Heart left ventricle (tissue), 16 donors: ENCODE results near the gene CDC42EP4. TPM values are rescaled to one million over a fixed set of nuclear protein-coding genes. Genes with fewer than 3 reads are reported as not detected.
A peak's percentile ranks its signal among the peaks of the same experiment; 100 is the strongest.

Experiments
- ATAC-seq, 4 donors: fragments of 200-7000 bp; cut with Tn5 transposase; one replicate each; pipeline ENCODE4 v1.9.1; 2020 to 2022; ENCODE audit warnings: moderate library complexity in 4 of 4, mild to moderate bottlenecking in 3 of 4, moderate number of reproducible peaks in 1 of 4
- DNase-seq, 5 donors: peaks; one replicate each; pipeline ENCODE4 v3.0.0-alpha.2; 2020
- H3K27ac ChIP-seq, 12 donors: fragments of 200-600 bp; sonication (generic) in 4 of 12; one replicate each; pipeline versions ENCODE4 v1.5.0 to v1.8.0; 2016 to 2022; ENCODE audit warnings: mild to moderate bottlenecking in 2 of 12
- H3K27me3 ChIP-seq, 9 donors: fragments of 200-600 bp; sonication (generic) in 2 of 9; one replicate each; pipeline versions ENCODE4 v1.5.1 to v1.8.0; 2016 to 2022; ENCODE audit warnings: mild to moderate bottlenecking in 3 of 9
- H3K36me3 ChIP-seq, 9 donors: fragments of 200-600 bp; sonication (generic) in 2 of 9; one replicate each; pipeline versions ENCODE4 v1.5.0 to v1.8.0; 2018 to 2022; ENCODE audit warnings: mild to moderate bottlenecking in 2 of 9
- H3K4me1 ChIP-seq, 12 donors: fragments of 200-600 bp; sonication (generic) in 4 of 12; one replicate each; pipeline versions ENCODE4 v1.5.0 to v1.8.0; 2016 to 2022; ENCODE audit warnings: mild to moderate bottlenecking in 3 of 12
- H3K4me3 ChIP-seq, 12 donors: fragments of 200-600 bp; sonication (generic) in 4 of 12; one replicate each; pipeline versions ENCODE4 v1.5.0 to v1.8.0; 2017 to 2022; ENCODE audit warnings: mild to moderate bottlenecking in 9 of 12, moderate library complexity in 4 of 12
- H3K9me3 ChIP-seq, 12 donors: fragments of 200-600 bp; sonication (generic) in 4 of 12; one replicate each; pipeline versions ENCODE4 v1.5.0 to v1.8.0; 2016 to 2022; ENCODE audit warnings: mild to moderate bottlenecking in 1 of 12
- POLR2A ChIP-seq, 2 donors: fragments of 450-650 bp; IDR thresholded peaks; one replicate each; pipeline ENCODE4 v1.6.1; 2017; ENCODE audit warnings: antibody characterized with exemption in 2 of 2, mild to moderate bottlenecking in 2 of 2, moderate library complexity in 2 of 2
- WGBS, 4 donors: extraction: QIAGEN DNeasy Blood & Tissue Kit in 2 of 4; methylation state at CpG; one replicate each; pipeline versions ENCODE4 v1.1.5 to v1.1.7; 2013 to 2018; 5-methylcytosine and 5-hydroxymethylcytosine counted together
- intact Hi-C, 10 donors: fragments of 100-400 bp; cut with DNase I; formaldehyde crosslinking; loops; one replicate each; pipeline versions ENCODE4 v1.11.1 to v1.14.2; 2022
- polyA plus RNA-seq, 2 donors: library from polyadenylated mRNA; stranded (reverse); fragments of 200-250 nt; gene quantifications; one replicate each; pipeline ENCODE4 v1.2.3, GENCODE V29; 2013
- total RNA-seq, 9 donors: library from RNA; depleted of rRNA in 2 of 9; stranded (reverse); fragments of >200 nt in 2 of 9; fragmentation: NEBNext Ultra II Directional in 3 of 9; extraction: Animal tissue kit (Norgen Biotek cat#: 25700) in 3 of 9; gene quantifications; one replicate each; pipeline versions ENCODE4 v1.1.0 to v1.2.4, GENCODE V29; 2016 to 2023
- TF ChIP-seq, protein P1 (sequence below), 12 donors: fragments of 200-600 bp; sonication (generic) in 4 of 12; IDR thresholded peaks; one replicate each; pipeline versions ENCODE4 v1.5.0 to v1.8.0; 2018 to 2022; ENCODE audit warnings: antibody characterized with exemption in 12 of 12, mild to moderate bottlenecking in 5 of 12
- donor health status: ischemic (EF 13 %, LVEDD 7.1; RV severe dilation, severe dysfunction).
- donor health status: healthy with polysubstance abuse.
- donor health status: DM: no; HTN: yes; CAD: no.
- donor health status: DM: no; HTN: no; CAD: no.
- donor health status: ischemic (EF 25% LVEDD 6.9; RV normal size, moderate dysfunction).
- donor health status: ischemic (EF 25% LVEDD 5.7; RV mildly dilated, moderate dysfunction).
- donor health status: healthy.
- donor health status: DM: yes; HTN: yes; CAD: no.
- donor health status: ischemic (EF 35%, LVEDD 5.7; RV mildly dilated, moderate dysfunction).
- donor health status: nonischemic (EF 11% LVEDD 7.7; RV severe dilation, severe dysfunction).
- donor health status: DM: yes; HTN: yes; CAD: no.
- donor health status: PGD.
- donor health status: ischemic (EF 29% LVEDD 5.4; RV normal size, mild dysfunction).
- donor health status: nonischemic (EF 23%, LVEDD 6.1; RV moderate dilation, normal function).

Gene CDC42EP4
- total and polyA plus RNA-seq, 11 donors, result 18.6 to 103 (median 37.5) TPM

- TF ChIP-seq, protein P1, sequence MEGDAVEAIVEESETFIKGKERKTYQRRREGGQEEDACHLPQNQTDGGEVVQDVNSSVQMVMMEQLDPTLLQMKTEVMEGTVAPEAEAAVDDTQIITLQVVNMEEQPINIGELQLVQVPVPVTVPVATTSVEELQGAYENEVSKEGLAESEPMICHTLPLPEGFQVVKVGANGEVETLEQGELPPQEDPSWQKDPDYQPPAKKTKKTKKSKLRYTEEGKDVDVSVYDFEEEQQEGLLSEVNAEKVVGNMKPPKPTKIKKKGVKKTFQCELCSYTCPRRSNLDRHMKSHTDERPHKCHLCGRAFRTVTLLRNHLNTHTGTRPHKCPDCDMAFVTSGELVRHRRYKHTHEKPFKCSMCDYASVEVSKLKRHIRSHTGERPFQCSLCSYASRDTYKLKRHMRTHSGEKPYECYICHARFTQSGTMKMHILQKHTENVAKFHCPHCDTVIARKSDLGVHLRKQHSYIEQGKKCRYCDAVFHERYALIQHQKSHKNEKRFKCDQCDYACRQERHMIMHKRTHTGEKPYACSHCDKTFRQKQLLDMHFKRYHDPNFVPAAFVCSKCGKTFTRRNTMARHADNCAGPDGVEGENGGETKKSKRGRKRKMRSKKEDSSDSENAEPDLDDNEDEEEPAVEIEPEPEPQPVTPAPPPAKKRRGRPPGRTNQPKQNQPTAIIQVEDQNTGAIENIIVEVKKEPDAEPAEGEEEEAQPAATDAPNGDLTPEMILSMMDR (IDR thresholded peaks at IDR 0.05), result no peak
- no peak for TF ChIP-seq POLR2A (IDR thresholded peaks at IDR 0.05)
- H3K27ac ChIP-seq, result peak overlapping the region in 11 of 12 donors; percentile 4 to 96 (median 34)
- 41 to 68% (median 52%) methylated on average over 5 to 8 of the region's 8 CpGs for WGBS, 4 donors
- H3K4me1 ChIP-seq, result peaks cover 21 to 93% (median 74%) of the 10 kb centered on the region in 12 donors
- H3K4me3 ChIP-seq, result no peak overlapping the region
- intact Hi-C loops, result no loop called here
- DNase-seq (peak in 1 of 5 donors; percentile 59), ATAC-seq (no peak)
- peaks cover 0 to 33% (median 26%) of the 10 kb centered on the region in 9 donors for H3K36me3 ChIP-seq
- no peaks in the 10 kb centered on the region for H3K27me3 ChIP-seq
- H3K9me3 ChIP-seq, result no peaks in the 10 kb centered on the region
Observed at GRCh38 chr17:73286863-73287296, 24.9 kb downstream of the CDC42EP4 start.

DNA sequence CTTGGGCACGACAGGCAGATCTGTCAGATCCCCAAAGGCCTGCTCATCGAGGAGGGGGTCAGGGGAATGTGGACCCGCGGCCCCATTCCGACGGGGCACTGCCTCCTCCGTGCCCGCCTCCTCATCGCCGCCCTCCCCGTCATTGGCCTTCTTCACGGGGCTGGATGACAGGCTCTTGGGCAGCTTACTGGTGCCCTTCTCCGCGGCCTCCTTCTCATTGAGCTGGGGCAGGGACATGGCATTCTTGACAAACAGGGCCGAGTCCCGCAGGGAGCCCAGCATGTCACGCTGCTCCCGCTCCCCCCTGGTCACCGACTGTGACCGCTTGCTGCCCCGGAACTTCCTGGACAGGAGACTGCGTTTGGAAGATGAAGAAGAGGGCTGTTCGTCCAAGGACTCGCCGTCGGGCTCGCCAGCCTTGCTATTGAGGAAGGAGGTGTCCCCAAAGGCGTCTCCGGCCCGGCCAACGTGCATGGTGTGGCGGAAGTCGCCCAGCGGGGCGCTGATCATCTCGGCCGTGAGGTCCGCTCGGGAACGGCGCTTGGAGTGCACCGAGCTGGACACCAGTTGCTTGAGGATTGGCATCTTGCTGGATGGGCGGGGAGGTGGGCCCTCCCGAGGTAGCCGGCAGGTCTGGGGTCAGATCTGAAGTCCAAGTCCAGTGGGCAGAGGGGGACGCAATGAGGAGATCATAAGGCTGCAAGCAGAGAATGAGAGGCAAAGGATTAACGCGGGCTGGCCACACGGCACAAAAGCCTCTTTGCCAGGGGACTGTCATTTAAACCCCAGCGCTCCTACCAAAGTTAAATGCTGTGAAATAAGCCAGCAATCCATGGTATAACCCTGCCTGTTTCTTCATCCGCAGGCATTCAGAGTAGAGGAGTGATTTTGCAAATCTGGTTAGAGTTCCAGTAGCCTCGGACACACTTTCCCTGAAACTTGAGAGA is 25.6 kb downstream of the CDC42EP4 start:
- ATAC-seq, result no peak
- Histone ChIP-seq H3K9me3 (no peaks in the 10 kb centered on the region), H3K27ac (peak overlapping the region in 10 of 12 donors; percentile 4 to 96 (median 31)), H3K4me3 (no peak overlapping the region), H3K27me3 (no peaks in the 10 kb centered on the region), H3K4me1 (peaks cover 15 to 86% (median 68%) of the 10 kb centered on the region in 12 donors), H3K36me3 (peaks cover 0 to 33% (median 26%) of the 10 kb centered on the region in 9 donors)
- WGBS, 4 donors, result 70 to 88% (median 82%) methylated on average over 49 to 52 of the region's 52 CpGs
- DNase-seq, result no peak
- TF ChIP-seq POLR2A (IDR thresholded peaks at IDR 0.05), result no peak
- TF ChIP-seq, protein P1 (IDR thresholded peaks at IDR 0.05), result no peak
- intact Hi-C loops, result no loop called here

DNA sequence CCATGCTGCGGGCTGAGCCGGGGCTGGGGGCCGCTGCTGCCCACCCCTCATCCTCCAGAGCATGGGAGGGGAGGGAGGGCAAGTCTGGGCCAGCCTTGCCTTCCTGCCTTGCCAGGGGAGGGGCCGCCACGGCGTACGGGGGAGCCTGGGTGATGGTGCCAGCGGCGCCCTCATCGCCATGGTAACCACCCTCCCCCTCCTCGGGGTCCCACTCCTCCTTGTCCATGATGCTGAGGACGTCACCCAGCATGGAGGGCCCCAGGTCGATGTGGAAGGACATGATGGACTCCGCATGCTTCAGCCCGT is 26.2 kb downstream of the CDC42EP4 start:
- Histone ChIP-seq H3K27ac (peak overlapping the region in 3 of 12 donors; percentile 18 to 96 (median 93)), H3K36me3 (peaks cover 0 to 33% (median 26%) of the 10 kb centered on the region in 9 donors), H3K4me1 (peaks cover 9 to 80% (median 61%) of the 10 kb centered on the region in 12 donors), H3K27me3 (no peaks in the 10 kb centered on the region), H3K4me3 (no peak overlapping the region), H3K9me3 (no peaks in the 10 kb centered on the region)
- intact Hi-C loops, result no loop called here
- ATAC-seq (no peak), DNase-seq (no peak)
- WGBS, 4 donors, result 84 to 94% (median 92%) methylated on average over 5 to 15 of the region's 15 CpGs
- TF ChIP-seq, protein P1 (IDR thresholded peaks at IDR 0.05), result no peak
- no peak for TF ChIP-seq POLR2A (IDR thresholded peaks at IDR 0.05)

- 81 to 100% (median 84%) methylated on average over 1 to 20 of the region's 20 CpGs for WGBS, 4 donors
- H3K27ac ChIP-seq, result peak overlapping the region in 6 of 12 donors; percentile 18 to 96 (median 48)
- H3K36me3 ChIP-seq, result peaks cover 0 to 33% (median 26%) of the 10 kb centered on the region in 9 donors
- intact Hi-C loops, result no loop called here
- no peak overlapping the region for H3K4me3 ChIP-seq
- H3K9me3 ChIP-seq, result no peaks in the 10 kb centered on the region
- TF ChIP-seq POLR2A (IDR thresholded peaks at IDR 0.05), result no peak
- TF ChIP-seq, protein P1 (IDR thresholded peaks at IDR 0.05), result no peak
- H3K4me1 ChIP-seq, result peaks cover 6 to 77% (median 56%) of the 10 kb centered on the region in 12 donors
- ATAC-seq (no peak), DNase-seq (no peak)
- H3K27me3 ChIP-seq, result no peaks in the 10 kb centered on the region
Observed at GRCh38 chr17:73284906-73285602, 26.7 kb downstream of the CDC42EP4 start.
